HEK293T (cell line): ENCODE results near the gene ZNF580.

Experiments
- CTCF ChIA-PET: fragments of 350-600 bp; formaldehyde crosslinking; extraction: SDS; loops from one replicate; lab custom pipeline; 2021; ENCODE audit warnings: antibody characterized with exemption, inconsistent platforms; lab: Yijun Ruan, JAX
- POLR2A ChIA-PET: fragments of 350-600 bp; formaldehyde crosslinking; extraction: SDS; loops from one replicate; lab custom pipeline; 2020; ENCODE audit warnings: antibody characterized with exemption, inconsistent platforms; lab: Yijun Ruan, JAX
- DNase-seq: peaks from one replicate; pipeline ENCODE4 v3.0.0; 2012; ENCODE audit warnings: mixed read lengths; ENCODE audit errors: extremely low spot score
- ARNT ChIP-seq: fragments of 450-650 bp; IDR thresholded peaks from 2 replicates; pipeline ENCODE4 v1.6.1; 2017; ENCODE audit warnings: mild to moderate bottlenecking
- BHLHE40 ChIP-seq: fragments of 450-650 bp; IDR thresholded peaks from 2 replicates; pipeline ENCODE4 v1.6.1; 2016; ENCODE audit warnings: mild to moderate bottlenecking, moderate library complexity, borderline replicate concordance
- CTBP1 ChIP-seq: fragments of 450-650 bp; IDR thresholded peaks from 2 replicates; pipeline ENCODE4 v1.6.1; 2016; ENCODE audit warnings: borderline replicate concordance
- ELF4 ChIP-seq: fragments of 450-650 bp; IDR thresholded peaks from 2 replicates; pipeline ENCODE4 v1.6.1; 2017; ENCODE audit warnings: antibody characterized with exemption
- FOXA1 ChIP-seq: fragments of 450-650 bp; IDR thresholded peaks from 2 replicates; pipeline ENCODE4 v1.6.1; 2016; ENCODE audit warnings: mild to moderate bottlenecking
- FOXK2 ChIP-seq: fragments of 450-650 bp; IDR thresholded peaks from 2 replicates; pipeline ENCODE4 v1.6.1; 2016; ENCODE audit warnings: mild to moderate bottlenecking
- FOXM1 ChIP-seq: fragments of 450-650 bp; IDR thresholded peaks from 2 replicates; pipeline ENCODE4 v1.6.1; 2017; ENCODE audit warnings: mild to moderate bottlenecking, borderline replicate concordance
- HDGF ChIP-seq: fragments of 450-650 bp; IDR thresholded peaks from 2 replicates; pipeline ENCODE4 v1.6.1; 2017; ENCODE audit warnings: antibody characterized with exemption, borderline replicate concordance
- L3MBTL2 ChIP-seq: fragments of 450-650 bp; conservative IDR thresholded peaks from 2 replicates; pipeline ENCODE4 v1.6.1; 2016; ENCODE audit warnings: mild to moderate bottlenecking
- LEF1 ChIP-seq: fragments of 450-650 bp; IDR thresholded peaks from 2 replicates; pipeline ENCODE4 v1.6.1; 2017; ENCODE audit warnings: mild to moderate bottlenecking, borderline replicate concordance
- NFRKB ChIP-seq: fragments of 450-650 bp; IDR thresholded peaks from 2 replicates; pipeline ENCODE4 v1.6.1; 2016; ENCODE audit warnings: mild to moderate bottlenecking, moderate library complexity
- SP1 ChIP-seq: fragments of 450-650 bp; IDR thresholded peaks from 2 replicates; pipeline ENCODE4 v1.6.1; 2017
- SUZ12 ChIP-seq: fragments of 450-650 bp; IDR thresholded peaks from 2 replicates; pipeline ENCODE4 v1.6.1; 2016; ENCODE audit warnings: mild to moderate bottlenecking
- TARDBP ChIP-seq: fragments of 450-650 bp; IDR thresholded peaks from 2 replicates; pipeline ENCODE4 v1.6.1; 2016
- ZNF384 ChIP-seq: fragments of 450-650 bp; IDR thresholded peaks from 2 replicates; pipeline ENCODE4 v1.6.1; 2016
- TF ChIP-seq, protein P1 (sequence below): fragments of 450-650 bp; IDR thresholded peaks from 2 replicates; pipeline ENCODE4 v1.6.1; 2016

Gene ZNF580

DNA sequence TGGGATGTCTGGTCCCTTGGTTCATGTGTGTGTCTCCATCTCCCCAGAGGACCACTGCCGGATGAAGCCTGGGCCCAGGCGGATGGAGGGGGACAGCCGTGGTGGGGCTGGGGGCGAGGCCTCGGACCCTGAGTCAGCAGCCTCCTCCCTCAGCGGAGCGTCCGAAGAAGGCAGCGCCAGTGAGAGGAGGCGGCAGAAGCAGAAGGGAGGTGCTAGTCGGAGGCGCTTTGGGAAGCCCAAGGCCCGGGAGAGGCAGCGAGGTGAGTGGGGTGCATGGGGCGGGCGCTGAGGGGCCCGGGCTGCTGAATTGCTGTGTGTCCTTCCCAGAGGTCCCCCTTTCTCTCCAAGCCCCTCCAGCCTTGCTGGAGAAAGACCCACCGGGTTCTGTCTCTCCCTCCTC lies 10.4 kb downstream of the ZNF580 start:
- DNase-seq = no peak
- ChIA-PET CTCF (no interaction called here), POLR2A (no interaction called here)
- TF ChIP-seq LEF1 (no peak), SP1 (no peak), NFRKB (no peak), FOXM1 (no peak), L3MBTL2 (no peak), FOXA1 (no peak), ELF4 (no peak)

DNA sequence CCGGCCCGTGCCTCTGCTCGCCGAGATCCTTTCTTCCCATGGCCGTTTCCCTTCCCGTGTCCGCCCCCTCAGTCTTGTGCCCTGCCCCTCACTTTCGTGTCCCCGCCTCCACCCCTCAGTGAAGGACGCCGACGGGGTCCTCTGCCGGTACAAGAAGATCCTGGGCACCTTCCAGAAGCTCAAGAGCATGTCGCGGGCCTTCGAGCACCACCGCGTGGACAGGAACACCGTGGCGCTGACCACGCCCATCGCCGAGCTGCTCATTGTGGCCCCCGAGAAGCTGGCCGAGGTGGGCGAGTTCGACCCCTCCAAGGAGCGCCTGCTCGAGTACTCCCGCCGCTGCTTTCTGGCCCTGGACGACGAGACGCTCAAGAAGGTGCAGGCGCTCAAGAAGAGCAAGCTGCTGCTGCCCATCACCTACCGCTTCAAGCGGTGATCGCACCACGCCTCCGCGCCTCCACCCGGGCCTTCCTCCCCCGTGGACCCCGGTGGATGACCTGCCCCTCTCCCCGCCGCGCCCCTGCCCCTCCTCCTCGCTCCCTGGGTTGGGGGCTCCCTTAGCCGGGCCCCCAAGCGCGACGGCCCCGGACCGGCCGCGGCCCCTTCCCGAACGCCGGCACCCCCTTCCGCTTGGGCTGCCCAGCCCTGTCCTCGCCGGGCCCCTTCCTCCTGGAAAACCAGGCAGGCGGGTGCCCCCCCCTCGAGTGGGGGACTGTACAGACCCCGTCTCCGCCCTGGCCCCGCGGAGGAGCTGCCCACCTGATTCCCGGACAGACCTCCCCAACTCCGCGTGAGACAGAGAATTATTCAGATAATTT lies 11.7 kb downstream of the ZNF580 start:
- ChIA-PET CTCF (interaction anchor here (0.6 to 0.7 kb wide), 4 partner anchors 13 to 1705 kb away, joined by 3 to 4 read pairs (median 3); no protein-coding TSS in a partner anchor), POLR2A (interaction anchor here (0.5 to 1.1 kb wide), 3 partner anchors 15 to 21 kb away, joined by 3 read pairs; no protein-coding TSS in a partner anchor)
- no peak for DNase-seq
- TF ChIP-seq SUZ12 = no peak
- TF ChIP-seq ELF4 = no peak
- TF ChIP-seq FOXK2 = no peak
- TF ChIP-seq TARDBP = no peak
- no peak for TF ChIP-seq CTBP1
- no peak for TF ChIP-seq BHLHE40
- no peak for TF ChIP-seq L3MBTL2
- no peak for TF ChIP-seq LEF1
- no peak for TF ChIP-seq NFRKB
- TF ChIP-seq ZNF384 = no peak
- no peak for TF ChIP-seq FOXA1
- TF ChIP-seq ARNT = no peak
- no peak for TF ChIP-seq SP1
- no peak for TF ChIP-seq FOXM1
- TF ChIP-seq HDGF = no peak
- TF ChIP-seq, protein P1, sequence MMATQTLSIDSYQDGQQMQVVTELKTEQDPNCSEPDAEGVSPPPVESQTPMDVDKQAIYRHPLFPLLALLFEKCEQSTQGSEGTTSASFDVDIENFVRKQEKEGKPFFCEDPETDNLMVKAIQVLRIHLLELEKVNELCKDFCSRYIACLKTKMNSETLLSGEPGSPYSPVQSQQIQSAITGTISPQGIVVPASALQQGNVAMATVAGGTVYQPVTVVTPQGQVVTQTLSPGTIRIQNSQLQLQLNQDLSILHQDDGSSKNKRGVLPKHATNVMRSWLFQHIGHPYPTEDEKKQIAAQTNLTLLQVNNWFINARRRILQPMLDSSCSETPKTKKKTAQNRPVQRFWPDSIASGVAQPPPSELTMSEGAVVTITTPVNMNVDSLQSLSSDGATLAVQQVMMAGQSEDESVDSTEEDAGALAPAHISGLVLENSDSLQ = no peak

DNA sequence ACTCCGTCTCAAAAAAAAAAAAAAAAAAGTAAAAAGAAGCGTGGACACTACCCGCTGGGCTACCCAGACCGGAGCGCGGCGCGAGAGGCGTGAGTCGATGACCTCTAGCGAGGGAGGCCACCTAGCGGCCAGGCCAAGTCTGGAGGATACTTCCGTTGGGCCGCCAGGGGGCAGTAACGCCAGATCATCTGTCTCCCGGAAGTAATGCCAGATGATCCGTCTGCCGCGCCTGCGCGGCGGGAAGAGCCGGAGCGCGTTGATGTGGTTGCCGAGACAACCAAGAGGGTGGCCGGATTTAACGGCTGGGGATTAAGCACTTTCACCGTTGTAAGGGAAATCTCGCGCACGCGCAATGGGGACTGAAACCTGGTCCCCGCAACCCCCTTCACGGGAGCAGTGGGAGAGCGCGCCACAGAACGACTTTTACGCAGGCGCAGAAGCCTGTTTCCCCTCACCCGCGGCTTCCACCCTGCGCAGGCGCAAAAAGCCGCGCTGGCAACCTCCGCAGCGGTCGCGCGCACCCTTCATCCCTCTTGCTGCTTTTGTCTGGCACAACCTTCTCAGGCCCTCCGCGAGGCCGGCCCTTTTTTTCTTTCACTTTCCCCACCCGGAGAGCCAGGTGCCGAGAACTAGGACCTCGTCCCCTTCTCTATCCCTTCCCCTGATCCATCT lies 13.0 kb downstream of the ZNF580 start:
- peak; percentile 87 for TF ChIP-seq ELF4
- TF ChIP-seq L3MBTL2 = peak; percentile 51
- TF ChIP-seq LEF1 = no peak
- no peak for TF ChIP-seq FOXK2
- POLR2A ChIA-PET = interaction anchor here (0.7 to 1.7 kb wide), 22 partner anchors 8 to 536 kb away, joined by 3 to 16 read pairs (median 4); partner anchors contain the start of genes FIZ1, KMT5C, PPP1R12C and PPP6R1
- CTCF ChIA-PET = interaction anchor here (0.7 to 1.4 kb wide), 9 partner anchors 11 to 305 kb away, joined by 3 to 10 read pairs (median 3); no protein-coding TSS in a partner anchor
- peak; percentile 89 for DNase-seq

DNA sequence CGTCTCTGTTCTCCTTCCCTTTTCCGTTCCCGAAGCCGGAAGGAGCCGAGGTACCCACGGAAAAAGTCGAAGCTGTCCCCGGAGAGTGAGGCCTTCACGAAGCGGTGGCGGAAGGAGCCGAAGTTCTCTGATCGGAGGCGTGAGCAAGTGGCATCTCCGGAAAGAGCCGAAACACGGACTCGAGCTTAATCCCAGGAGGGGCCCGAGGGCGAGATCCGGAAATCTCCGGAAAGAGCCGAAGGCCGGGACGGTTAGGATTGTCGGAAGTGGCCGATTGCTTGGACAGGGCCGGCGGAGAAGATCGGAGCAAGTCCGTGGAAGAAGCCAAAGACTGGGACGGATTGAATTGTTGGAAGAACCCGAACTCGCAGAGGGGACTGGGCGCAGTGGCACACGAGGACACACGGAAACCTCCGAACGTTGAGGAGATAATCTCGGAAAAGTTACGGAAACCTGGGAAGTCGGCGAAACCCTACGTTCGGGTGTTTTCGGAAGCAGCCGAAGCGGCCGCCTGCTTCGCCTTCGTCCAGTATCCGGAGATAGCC lies 13.6 kb downstream of the ZNF580 start:
- POLR2A ChIA-PET = interaction anchor here (0.7 to 1.7 kb wide), 23 partner anchors 9 to 537 kb away, joined by 3 to 16 read pairs (median 4); partner anchors contain the start of genes FIZ1, KMT5C, PPP1R12C and PPP6R1
- CTCF ChIA-PET = interaction anchor here (0.6 to 1.4 kb wide), 7 partner anchors 12 to 236 kb away, joined by 3 to 10 read pairs (median 4); no protein-coding TSS in a partner anchor
- no peak for TF ChIP-seq TARDBP
- TF ChIP-seq CTBP1 = no peak
- TF ChIP-seq NFRKB = no peak
- peak; percentile 88 for DNase-seq

DNA sequence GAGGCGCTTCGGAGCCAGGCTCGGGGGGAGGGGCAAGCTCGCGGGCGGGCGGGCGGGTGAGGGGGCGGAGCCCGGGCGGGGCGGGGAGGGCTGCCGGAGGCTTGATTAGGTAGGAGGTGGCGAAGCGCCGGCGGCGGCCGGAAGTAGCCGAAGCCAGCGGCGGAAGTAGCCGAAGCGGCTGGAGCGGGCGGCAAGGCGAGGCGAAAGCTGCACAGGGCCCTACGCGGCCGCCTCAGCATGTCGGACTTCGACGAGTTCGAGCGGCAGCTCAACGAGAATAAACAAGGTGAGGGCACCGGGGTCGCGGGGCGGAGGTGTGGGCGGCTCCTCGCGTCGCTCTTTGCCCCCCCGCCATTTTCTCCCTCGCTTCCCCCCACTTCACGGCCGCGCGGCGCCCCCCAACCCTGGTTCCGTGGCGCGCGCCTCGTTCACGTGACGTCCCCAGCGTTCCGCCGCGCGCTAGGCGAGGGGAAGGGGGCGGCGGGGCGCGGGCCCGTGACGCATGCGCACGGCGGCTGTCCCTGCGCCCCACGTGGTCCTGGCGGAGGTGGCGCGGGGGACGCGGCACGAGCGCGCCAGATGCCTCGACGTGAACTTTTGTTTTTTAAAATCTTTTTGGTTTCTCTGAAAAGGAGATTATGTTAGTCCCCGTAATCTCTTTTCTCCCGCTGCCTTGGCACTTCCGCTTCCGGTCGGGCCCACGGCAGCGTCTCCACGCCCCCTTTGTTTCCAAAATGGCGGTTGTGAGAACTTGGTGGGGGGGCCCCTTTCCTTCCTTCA lies 14.3 kb downstream of the ZNF580 start, which contains the start of gene U2AF2:
U2AF2 (plus strand) TSS at position 168 of the 780 bp plus-strand sequence; CDS start at position 238, 70 bp downstream.
- ChIA-PET CTCF (interaction anchor here (0.6 to 1.4 kb wide), 6 partner anchors 12 to 159 kb away, joined by 3 to 10 read pairs (median 4); no protein-coding TSS in a partner anchor), POLR2A (interaction anchor here (0.7 to 1.7 kb wide), 23 partner anchors 9 to 537 kb away, joined by 3 to 16 read pairs (median 4); partner anchors contain the start of genes FIZ1, KMT5C, PPP1R12C and PPP6R1)
- peak; percentile 92 for DNase-seq
- TF ChIP-seq ELF4 (peak; percentile 74), NFRKB (no peak), L3MBTL2 (peak; percentile 89)

DNA sequence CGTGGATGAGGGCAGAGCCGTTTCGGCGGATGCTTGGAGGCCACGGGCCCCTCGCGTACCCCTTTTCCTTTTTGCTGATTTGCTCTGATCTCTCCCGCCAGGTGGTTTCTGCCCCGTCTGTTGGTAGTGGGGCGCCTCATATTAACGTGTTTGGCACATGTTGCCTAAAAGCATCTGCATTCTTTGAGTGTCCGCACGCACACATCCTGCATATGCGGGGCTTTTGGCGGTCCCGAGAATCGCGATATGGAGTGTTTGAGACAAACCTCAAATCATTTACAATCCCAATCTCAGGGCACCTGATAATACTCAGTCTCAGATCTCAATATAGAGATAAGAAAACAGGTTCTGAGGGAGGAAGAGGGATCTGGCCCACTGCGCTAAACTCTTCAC lies 14.8 kb downstream of the ZNF580 start:
- TF ChIP-seq, protein P1 = no peak
- TF ChIP-seq FOXM1 = no peak
- no peak for TF ChIP-seq ELF4
- no peak for TF ChIP-seq FOXK2
- no peak for TF ChIP-seq CTBP1
- no peak for TF ChIP-seq NFRKB
- TF ChIP-seq HDGF = no peak
- no peak for TF ChIP-seq TARDBP
- no peak for TF ChIP-seq BHLHE40
- TF ChIP-seq ARNT = no peak
- TF ChIP-seq LEF1 = no peak
- TF ChIP-seq SUZ12 = no peak
- no peak for TF ChIP-seq FOXA1
- no peak; the same call in 1 of the 2 replicates for TF ChIP-seq L3MBTL2
- no peak for TF ChIP-seq SP1
- TF ChIP-seq ZNF384 = no peak
- POLR2A ChIA-PET = interaction anchor here (1.4 kb wide), 1 partner anchor 18 kb away, joined by 4 read pairs; no protein-coding TSS in a partner anchor
- DNase-seq = no peak
- CTCF ChIA-PET = interaction anchor here (0.5 kb wide), 1 partner anchor 35 kb away, joined by 3 read pairs; no protein-coding TSS in a partner anchor
